ENCODE results near the gene BCOR. TPM values are rescaled to one million over a fixed set of nuclear protein-coding genes. Genes with fewer than 3 reads are reported as not detected.

The BCOR gene
- total and polyA plus RNA-seq, 2 of the 8 experiments (the other 6 are each of a cell fraction or from before 2014, with no cell fraction given): 25.0 to 50.8 TPM

GRCh38 chrX:40081679-40082068 lies 16.1 kb downstream of the BCOR start:
- no peak overlapping the region for H3K18ac ChIP-seq (ENCODE audit: extremely low read depth, low read length)
- H3K27ac ChIP-seq (ENCODE audit: low read depth, low read length): no peak overlapping the region
- H3K23ac ChIP-seq (ENCODE audit: insufficient read length): no peak overlapping the region
- no peak overlapping the region for H3K14ac ChIP-seq (ENCODE audit: insufficient read length)
- no peak overlapping the region for H2BK5ac ChIP-seq (ENCODE audit: low read depth, low read length)
- H3K27me3 ChIP-seq (replicated peaks in 1 of 4; ENCODE audit: control insufficient read depth in 3 of 4, extremely low read depth in 1 of 4, insufficient read depth in 3 of 4, low read length in 3 of 4): peaks cover 0 to 27% (median 9%) of the 10 kb centered on the region in 4 experiments; a peak in 5 of 7 replicates
- no peak overlapping the region for H2AK5ac ChIP-seq (ENCODE audit: low read depth, low read length)
- peak overlapping the region; percentile 41 to 81 for H3K4me2 ChIP-seq (ENCODE audit: insufficient read depth in 1 of 2, low read depth in 2 of 2, low read length in 2 of 2)
- peak overlapping the region in 1 of 4 experiments; percentile 27; a peak in 1 of 8 replicates for H3K4me3 ChIP-seq (ENCODE audit: extremely low read depth in 1 of 4, insufficient read depth in 2 of 4, low read depth in 3 of 4, low read length in 4 of 4)
- H2BK120ac ChIP-seq (replicated peaks; ENCODE audit: low read depth, low read length): no peak overlapping the region
- H4K91ac ChIP-seq (replicated peaks; ENCODE audit: insufficient read length, low read length): no peak overlapping the region
- H3K9ac ChIP-seq (replicated peaks in 1 of 4; ENCODE audit: extremely low read depth in 1 of 4, low read depth in 3 of 4, low read length in 3 of 4): no peak overlapping the region
- 71% methylated on average over 2 of the region's 4 CpGs; no CpG with 5 or more reads in 1 of the 2 experiments for WGBS, 2 experiments (ENCODE audit: extremely low coverage in 1 of 2, insufficient coverage in 1 of 2, insufficient read length in 1 of 2, insufficient replicate concordance in 2 of 2, low coverage in 1 of 2, low lambda C conversion rate in 2 of 2, missing lambda C conversion rate in 1 of 2)
- H3K36me3 ChIP-seq (ENCODE audit: control insufficient read depth in 2 of 4, insufficient read depth in 4 of 4, low read length in 3 of 4): peaks cover 0 to 5% (median 3%) of the 10 kb centered on the region in 4 experiments; a peak in 3 of 8 replicates
- H3K56ac ChIP-seq (replicated peaks; ENCODE audit: insufficient read length, low read depth, low read length): no peak overlapping the region
- no peak overlapping the region for H4K5ac ChIP-seq (ENCODE audit: insufficient read length, low read depth, low read length)
- H3K79me2 ChIP-seq (ENCODE audit: control insufficient read depth in 1 of 2, insufficient read depth in 2 of 2, low read length in 2 of 2): peaks cover 0 to 90% of the 10 kb centered on the region in 2 experiments; a peak in 3 of 4 replicates
- peaks cover 2% of the 10 kb centered on the region; the same call in 1 of the 2 replicates for H3K79me1 ChIP-seq (ENCODE audit: low read depth, low read length)
- H3K9me3 ChIP-seq (ENCODE audit: insufficient read depth in 2 of 2, low read depth in 1 of 2, low read length in 1 of 2): no peaks in the 10 kb centered on the region
- CTCF ChIA-PET (ENCODE audit: partially characterized antibody): interaction anchor here (0.6 to 2.9 kb wide), 6 partner anchors 12 to 217 kb away, joined by 3 to 11 read pairs (median 4); no protein-coding TSS in a partner anchor
- DNase-seq (ENCODE audit: low read depth in 1 of 2, low spot score in 2 of 2) (no peak), FAIRE-seq (no peak)
- H4K8ac ChIP-seq (ENCODE audit: extremely low read depth, insufficient read depth, low read length): no peak overlapping the region
- peaks cover 4% of the 10 kb centered on the region; the same call in 1 of the 2 replicates for H3K23me2 ChIP-seq (ENCODE audit: low read depth, low read length)
- H2BK20ac ChIP-seq (ENCODE audit: low read length): no peak overlapping the region
- POLR2A ChIA-PET (ENCODE audit: partially characterized antibody): interaction anchor here (0.9 to 5.3 kb wide), 4 partner anchors 9 to 394 kb away, joined by 3 to 30 read pairs (median 4); no protein-coding TSS in a partner anchor
- no peak overlapping the region for H2AFZ ChIP-seq (ENCODE audit: low read length)
- H3K4me1 ChIP-seq (replicated peaks in 1 of 4; ENCODE audit: control insufficient read depth in 3 of 4, insufficient read depth in 4 of 4, low read length in 3 of 4): peaks cover 14 to 50% (median 31%) of the 10 kb centered on the region in 4 experiments
- peaks cover 41 to 48% of the 10 kb centered on the region in 2 experiments for H4K20me1 ChIP-seq (replicated peaks in 1 of 2; ENCODE audit: control insufficient read depth in 1 of 2, insufficient read depth in 2 of 2, low read length in 2 of 2)
- no peak overlapping the region for H2BK15ac ChIP-seq (ENCODE audit: low read length)
- no peak overlapping the region for H3K4ac ChIP-seq (replicated peaks; ENCODE audit: insufficient read length, low read depth, low read length)
- 0 out of 2 replicates have a peak overlapping the region, but pooled peaks have one; percentile 68 for H2BK12ac ChIP-seq (ENCODE audit: low read depth, low read length)
- TF ChIP-seq CTBP2 (IDR thresholded peaks at IDR 0.05; ENCODE audit: borderline replicate concordance, insufficient read depth, insufficient read length, low read length) (no peak), TAF7 (optimal IDR thresholded peaks at IDR 0.05; ENCODE audit: borderline replicate concordance, low read depth, low read length) (no peak), GTF2F1 (IDR thresholded peaks at IDR 0.05; ENCODE audit: borderline replicate concordance, low read depth, low read length) (no peak), POLR2A (IDR thresholded peaks at IDR 0.05; ENCODE audit: control extremely low read depth in 1 of 2, low read depth in 2 of 2, low read length in 2 of 2) (no peak), KDM5A (IDR thresholded peaks at IDR 0.05; ENCODE audit: low read length) (no peak), CTCF (IDR thresholded peaks at IDR 0.05; ENCODE audit: control extremely low read depth in 1 of 3, insufficient read depth in 1 of 3, low read depth in 1 of 3, low read length in 3 of 3) (no peak), ZNF274 (IDR thresholded peaks at IDR 0.05; ENCODE audit: borderline replicate concordance, extremely low read depth, low read length) (no peak), TBP (IDR thresholded peaks at IDR 0.05; ENCODE audit: low read depth, low read length) (no peak), SP4 (IDR thresholded peaks at IDR 0.05; ENCODE audit: low read length) (no peak), TEAD4 (IDR thresholded peaks at IDR 0.05; ENCODE audit: low read depth, low read length) (no peak), NANOG (IDR thresholded peaks at IDR 0.05; ENCODE audit: insufficient read depth, low read depth, low read length, poor library complexity, severe bottlenecking) (no peak)

Measured in H1 (cell line).